Mucosa of descending colon (tissue), 3 donors: ENCODE measurements around the gene PFDN4. TPM values are rescaled to one million over a fixed set of nuclear protein-coding genes. Genes with fewer than 3 reads are reported as not detected.

Experiments
- ATAC-seq: fragments of 200-7000 bp; cut with Tn5 transposase; one replicate; pipeline ENCODE4 v1.9.1; 2020; ENCODE audit warnings: mild to moderate bottlenecking, moderate library complexity
- DNase-seq, 3 donors: peaks; one replicate each; pipeline ENCODE4 v3.0.0-alpha.2; 2020
- H3K36me3 ChIP-seq: fragments of 200-600 bp; one replicate; pipeline ENCODE4 v1.8.0; 2021; ENCODE audit warnings: low read depth, mild to moderate bottlenecking
- H3K4me1 ChIP-seq: fragments of 200-600 bp; one replicate; pipeline ENCODE4 v1.8.0; 2021; ENCODE audit warnings: low read depth, mild to moderate bottlenecking
- H3K4me3 ChIP-seq: fragments of 200-600 bp; one replicate; pipeline ENCODE4 v1.8.0; 2021; ENCODE audit warnings: mild to moderate bottlenecking
- H3K9me3 ChIP-seq: fragments of 200-600 bp; one replicate; pipeline ENCODE4 v1.8.0; 2021; ENCODE audit warnings: mild to moderate bottlenecking
- intact Hi-C, 2 donors: fragments of 100-400 bp; cut with DNase I in 1 of 2; cut with micrococcal nuclease in 1 of 2; formaldehyde crosslinking; loops; one replicate each; pipeline versions ENCODE4 v1.11.0 to v1.11.1; 2022; cut with DNase I, micrococcal nuclease
- total RNA-seq, 3 donors: library from RNA; stranded (reverse); fragmentation: NEBNext Ultra II Directional in 2 of 3; extraction: Animal tissue kit (Norgen Biotek cat#: 25700) in 2 of 3; gene quantifications; one replicate each; pipeline versions ENCODE4 v1.2.1 to v1.2.4, GENCODE V29; 2021 to 2023
- TF ChIP-seq, protein P1 (sequence below): fragments of 200-600 bp; IDR thresholded peaks from one replicate; pipeline ENCODE4 v1.8.0; 2022; ENCODE audit warnings: antibody characterized with exemption, mild to moderate bottlenecking
- donor health status: DM: no; HTN: no; CAD: no; lungs with moderate emphysema.
- donor health status: DM: no; HTN: no; CAD: no.
- donor health status: DM: no; HTN: yes; CAD: no.

The PFDN4 gene
- total RNA-seq, 3 donors from 2014 or later: 11.1 to 23.4 (median 22.0) TPM

DNA sequence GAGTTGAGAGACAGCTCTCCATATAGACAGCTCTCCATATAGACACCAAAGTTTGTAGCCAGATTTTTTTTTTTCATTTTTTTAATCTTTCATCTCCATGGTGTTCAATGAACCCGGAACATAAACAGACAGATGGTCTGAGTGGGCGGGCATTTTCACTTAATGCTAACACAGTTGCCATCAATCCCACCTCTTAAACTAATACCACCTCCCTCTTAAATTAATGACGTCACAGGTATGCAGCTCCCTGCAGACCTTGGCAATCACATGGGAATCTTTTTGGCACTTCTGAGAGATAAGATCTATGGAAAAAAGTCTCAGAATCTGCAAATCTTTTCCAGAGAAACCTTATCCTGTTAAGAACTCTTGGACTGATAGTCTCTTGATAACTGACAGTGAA, 43.2 kb downstream of the PFDN4 start:
- DNase-seq (no peak), ATAC-seq (no peak)
- TF ChIP-seq, protein P1, sequence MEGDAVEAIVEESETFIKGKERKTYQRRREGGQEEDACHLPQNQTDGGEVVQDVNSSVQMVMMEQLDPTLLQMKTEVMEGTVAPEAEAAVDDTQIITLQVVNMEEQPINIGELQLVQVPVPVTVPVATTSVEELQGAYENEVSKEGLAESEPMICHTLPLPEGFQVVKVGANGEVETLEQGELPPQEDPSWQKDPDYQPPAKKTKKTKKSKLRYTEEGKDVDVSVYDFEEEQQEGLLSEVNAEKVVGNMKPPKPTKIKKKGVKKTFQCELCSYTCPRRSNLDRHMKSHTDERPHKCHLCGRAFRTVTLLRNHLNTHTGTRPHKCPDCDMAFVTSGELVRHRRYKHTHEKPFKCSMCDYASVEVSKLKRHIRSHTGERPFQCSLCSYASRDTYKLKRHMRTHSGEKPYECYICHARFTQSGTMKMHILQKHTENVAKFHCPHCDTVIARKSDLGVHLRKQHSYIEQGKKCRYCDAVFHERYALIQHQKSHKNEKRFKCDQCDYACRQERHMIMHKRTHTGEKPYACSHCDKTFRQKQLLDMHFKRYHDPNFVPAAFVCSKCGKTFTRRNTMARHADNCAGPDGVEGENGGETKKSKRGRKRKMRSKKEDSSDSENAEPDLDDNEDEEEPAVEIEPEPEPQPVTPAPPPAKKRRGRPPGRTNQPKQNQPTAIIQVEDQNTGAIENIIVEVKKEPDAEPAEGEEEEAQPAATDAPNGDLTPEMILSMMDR: no peak
- Histone ChIP-seq H3K4me1 (no peaks in the 10 kb centered on the region), H3K4me3 (no peak overlapping the region), H3K9me3 (no peaks in the 10 kb centered on the region), H3K36me3 (no peaks in the 10 kb centered on the region)
- intact Hi-C loops: no loop called here

DNA sequence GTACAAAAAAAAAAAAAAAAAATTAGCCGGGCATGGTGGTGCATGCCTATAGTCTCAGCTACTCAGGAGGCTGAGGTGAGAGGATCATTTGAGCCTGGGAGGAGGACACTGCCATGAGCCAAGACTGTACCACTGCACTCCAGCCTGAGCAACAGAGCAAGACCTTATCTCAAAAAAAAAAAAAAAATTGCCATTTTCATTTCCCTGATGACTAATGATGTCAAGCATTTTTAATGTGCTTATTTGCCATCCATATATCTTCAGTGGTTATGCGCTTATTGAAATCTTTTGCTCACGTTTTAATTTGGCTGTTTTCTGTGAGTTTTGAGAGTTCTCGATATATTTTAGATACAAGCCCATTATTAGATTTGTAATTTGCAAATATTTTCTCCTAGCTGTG, 46.7 kb downstream of the PFDN4 start:
- ATAC-seq: no peak

DNA sequence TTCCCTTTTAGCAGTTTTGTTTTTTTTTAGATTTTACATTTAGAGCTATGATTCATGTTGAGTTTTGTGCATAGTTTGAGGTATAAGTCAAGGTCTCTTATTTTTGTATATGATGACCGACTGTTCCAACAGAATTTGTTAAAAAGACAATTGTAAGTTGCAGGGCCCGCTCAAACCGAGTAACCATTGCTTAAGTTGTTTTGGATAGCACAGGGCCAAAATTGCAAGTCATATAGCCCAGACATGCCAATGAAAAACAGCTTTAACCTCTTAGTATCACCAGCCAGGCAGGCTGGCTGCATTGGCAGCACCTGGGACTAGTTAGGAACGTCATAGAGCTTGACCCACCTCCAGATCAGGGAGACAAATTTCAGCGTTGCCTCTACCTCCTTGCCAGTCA, 47.3 kb downstream of the PFDN4 start:
- TF ChIP-seq, protein P1: no peak
- H3K9me3 ChIP-seq: no peaks in the 10 kb centered on the region
- H3K4me1 ChIP-seq: no peaks in the 10 kb centered on the region
- no peaks in the 10 kb centered on the region for H3K36me3 ChIP-seq
- intact Hi-C loops: no loop called here
- no peak for ATAC-seq
- no peak for DNase-seq
- no peak overlapping the region for H3K4me3 ChIP-seq

More for the DNA sequence above, 46.7 kb downstream of the PFDN4 start:
- intact Hi-C loops: no loop called here
- TF ChIP-seq, protein P1: no peak
- H3K9me3 ChIP-seq: no peaks in the 10 kb centered on the region
- no peaks in the 10 kb centered on the region for H3K36me3 ChIP-seq
- DNase-seq: no peak
- no peak overlapping the region for H3K4me3 ChIP-seq
- no peaks in the 10 kb centered on the region for H3K4me1 ChIP-seq

DNA sequence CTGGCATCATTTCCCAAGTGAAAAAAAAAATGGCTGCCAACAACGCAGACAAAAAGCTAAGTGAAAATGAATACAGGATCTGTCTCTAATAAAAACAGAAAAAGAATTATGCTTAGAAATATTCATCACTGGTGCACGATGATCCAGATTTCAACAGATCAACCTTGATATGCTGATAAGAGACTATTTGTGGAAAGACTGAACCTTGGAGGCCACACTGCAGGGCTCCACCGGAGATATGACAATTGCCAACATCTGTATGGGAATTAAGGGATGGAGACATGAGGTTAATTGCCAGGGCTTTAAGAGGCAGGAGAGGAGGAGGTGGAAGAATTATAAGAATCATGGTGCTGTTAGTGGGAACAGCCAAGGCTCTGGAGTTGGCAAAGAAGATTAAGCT, 48.3 kb downstream of the PFDN4 start:
- Histone ChIP-seq H3K36me3 (no peaks in the 10 kb centered on the region), H3K4me3 (no peak overlapping the region), H3K4me1 (no peaks in the 10 kb centered on the region), H3K9me3 (no peaks in the 10 kb centered on the region)
- DNase-seq (no peak), ATAC-seq (no peak)
- intact Hi-C loops: no loop called here
- TF ChIP-seq, protein P1: no peak

DNA sequence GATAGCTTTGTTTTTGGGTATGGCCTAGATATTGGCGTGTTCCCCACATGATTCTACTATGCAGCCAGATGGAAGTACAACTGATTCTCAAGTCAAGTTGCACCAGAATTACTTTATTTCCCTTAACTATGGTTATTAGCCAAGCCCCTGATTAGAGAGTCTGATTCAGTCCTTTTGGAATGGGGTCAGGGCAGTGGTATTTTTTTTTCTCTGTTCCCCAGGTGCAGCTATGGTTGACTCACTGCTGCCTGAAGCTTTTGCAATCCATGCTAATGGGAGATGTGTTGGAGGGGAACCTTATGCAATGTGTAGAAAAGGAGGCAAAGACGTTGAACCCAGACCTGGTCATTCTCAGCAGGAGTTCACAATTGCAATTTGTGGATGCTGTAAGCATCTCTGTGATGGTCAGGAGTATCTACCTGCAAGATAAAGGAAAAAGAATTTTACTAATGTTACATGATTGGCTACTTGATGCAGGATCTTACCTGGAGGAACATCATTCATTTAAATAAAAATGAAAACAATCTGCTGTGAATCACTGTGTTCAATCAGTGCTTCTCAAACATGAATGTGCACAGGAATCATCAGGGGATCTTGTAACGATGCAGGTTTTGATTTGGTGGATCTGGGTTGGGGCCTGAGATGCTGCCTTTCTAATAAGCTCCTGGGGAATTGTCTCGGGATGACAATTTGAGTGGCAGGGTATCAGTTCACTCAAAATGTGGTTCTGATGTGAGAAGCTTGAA, 49.4 kb downstream of the PFDN4 start:
- Histone ChIP-seq H3K9me3 (no peaks in the 10 kb centered on the region), H3K4me1 (no peaks in the 10 kb centered on the region), H3K4me3 (no peak overlapping the region), H3K36me3 (no peaks in the 10 kb centered on the region)
- ATAC-seq (no peak), DNase-seq (no peak)
- intact Hi-C loops: no loop called here
- TF ChIP-seq, protein P1: no peak

DNA sequence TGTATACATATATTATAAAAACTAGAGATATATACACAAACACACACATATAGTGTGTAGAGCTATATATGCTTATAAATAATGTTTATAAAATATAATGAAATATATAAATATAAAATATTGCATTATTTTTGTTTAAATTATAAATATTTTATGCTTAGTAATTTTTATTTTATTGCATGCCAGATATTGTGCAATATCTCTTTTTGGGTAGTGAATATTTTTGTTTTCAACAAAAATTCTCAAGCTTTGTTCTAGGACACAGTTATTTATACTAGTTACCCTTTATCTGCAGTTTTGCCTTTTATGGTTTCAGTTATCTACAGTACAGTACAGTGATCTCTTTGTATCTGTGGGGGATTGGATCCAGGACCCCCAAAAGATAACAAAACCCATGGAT, 52.2 kb downstream of the PFDN4 start:
- ATAC-seq: no peak
- Histone ChIP-seq H3K4me1 (no peaks in the 10 kb centered on the region), H3K4me3 (no peak overlapping the region), H3K36me3 (no peaks in the 10 kb centered on the region), H3K9me3 (no peaks in the 10 kb centered on the region)
- intact Hi-C loops: no loop called here
- TF ChIP-seq, protein P1: no peak
- DNase-seq: no peak
